H9 (cell line): ENCODE results near the gene AKAP1. TPM values are rescaled to one million over a fixed set of nuclear protein-coding genes. Genes with fewer than 3 reads are reported as not detected.

Experiments used
- DNase-seq: peaks from one replicate; pipeline ENCODE4 v3.0.0-alpha.2; 2017
- H2AFZ ChIP-seq: one replicate; pipeline ENCODE4 v1.6.1; 2013; ENCODE audit warnings: mild to moderate bottlenecking, low read length, control low read depth, moderate library complexity
- H2AK5ac ChIP-seq: 2 replicates; pipeline ENCODE4 v1.6.1; 2013; ENCODE audit warnings: low read length, control low read depth, mixed read lengths; ENCODE audit not compliant: insufficient read length
- H2BK120ac ChIP-seq: one replicate; pipeline ENCODE4 v1.6.1; 2013; ENCODE audit warnings: low read depth, mild to moderate bottlenecking, low read length, control low read depth, inconsistent platforms; ENCODE audit not compliant: poor library complexity, severe bottlenecking
- H2BK12ac ChIP-seq: 2 replicates; pipeline ENCODE4 v1.6.1; 2013; ENCODE audit warnings: low read length, control low read depth, mixed read lengths, low read depth; ENCODE audit not compliant: insufficient read length
- H2BK15ac ChIP-seq: 2 replicates; pipeline ENCODE4 v1.6.1; 2013; ENCODE audit warnings: low read depth, low read length, control low read depth
- H2BK20ac ChIP-seq: one replicate; pipeline ENCODE4 v1.6.1; 2013; ENCODE audit warnings: low read depth, mild to moderate bottlenecking, low read length, control low read depth, inconsistent platforms; ENCODE audit not compliant: poor library complexity, severe bottlenecking
- H2BK5ac ChIP-seq: 2 replicates; pipeline ENCODE4 v1.6.1; 2013; ENCODE audit warnings: low read length, control low read depth, mixed read lengths; ENCODE audit not compliant: insufficient read length
- H3K14ac ChIP-seq: 2 replicates; pipeline ENCODE4 v1.6.1; 2013; ENCODE audit warnings: low read length, control low read depth; ENCODE audit not compliant: insufficient read depth
- H3K18ac ChIP-seq: 2 replicates; pipeline ENCODE4 v1.6.1; 2013; ENCODE audit warnings: low read depth, mild to moderate bottlenecking, mixed read lengths, low read length, control low read depth; ENCODE audit not compliant: insufficient read length
- H3K23ac ChIP-seq: 2 replicates; pipeline ENCODE4 v1.6.1; 2013; ENCODE audit warnings: low read length, control low read depth, mixed read lengths, low read depth; ENCODE audit not compliant: insufficient read length
- H3K23me2 ChIP-seq: 2 replicates; pipeline ENCODE4 v1.6.1; 2013; ENCODE audit warnings: low read depth, mild to moderate bottlenecking, mixed read lengths, low read length, control low read depth; ENCODE audit not compliant: insufficient read length, poor library complexity, severe bottlenecking
- H3K27ac ChIP-seq: 2 replicates; pipeline ENCODE4 v1.5.1; 2013; ENCODE audit warnings: low read length, control low read depth, mixed read lengths, low read depth; ENCODE audit not compliant: insufficient read length
- H3K27me3 ChIP-seq: 2 replicates; pipeline ENCODE4 v1.6.1; 2013; ENCODE audit warnings: low read length, control low read depth, inconsistent platforms; ENCODE audit not compliant: insufficient read depth
- H3K4ac ChIP-seq: 2 replicates; pipeline ENCODE4 v1.6.1; 2013; ENCODE audit warnings: low read depth, mild to moderate bottlenecking, control low read depth, inconsistent platforms, low read length, moderate library complexity
- H3K4me1 ChIP-seq: 2 replicates; pipeline ENCODE4 v1.6.1; 2013; ENCODE audit warnings: low read length, control low read depth, inconsistent platforms; ENCODE audit not compliant: insufficient read depth
- H3K4me2 ChIP-seq: 2 replicates; pipeline ENCODE4 v1.6.1; 2013; ENCODE audit warnings: low read length, control low read depth, mixed read lengths; ENCODE audit not compliant: insufficient read length, insufficient read depth
- H3K56ac ChIP-seq: 2 replicates; pipeline ENCODE4 v1.6.1; 2013; ENCODE audit warnings: low read depth, mild to moderate bottlenecking, mixed read lengths, low read length, control low read depth; ENCODE audit not compliant: insufficient read length
- H3K79me1 ChIP-seq: 2 replicates; pipeline ENCODE4 v1.6.1; 2013; ENCODE audit warnings: low read depth, mild to moderate bottlenecking, moderate library complexity, low read length, control low read depth, inconsistent platforms; ENCODE audit not compliant: insufficient read depth, poor library complexity, severe bottlenecking
- H3K79me2 ChIP-seq: 2 replicates; pipeline ENCODE4 v1.6.1; 2013; ENCODE audit warnings: low read length, control low read depth, inconsistent platforms; ENCODE audit not compliant: insufficient read depth
- H3K9ac ChIP-seq: 2 replicates; pipeline ENCODE4 v1.6.1; 2013; ENCODE audit warnings: low read length, control low read depth, mixed read lengths; ENCODE audit not compliant: insufficient read length; ENCODE audit errors: extremely low read depth
- H3K9me3 ChIP-seq: one replicate; pipeline ENCODE4 v1.6.1; 2013; ENCODE audit warnings: low read depth, low read length, inconsistent platforms; ENCODE audit not compliant: control insufficient read depth
- H3T11ph ChIP-seq: one replicate; pipeline ENCODE4 v1.6.1; 2013; ENCODE audit warnings: mild to moderate bottlenecking, low read length, control low read depth, inconsistent platforms
- H4K20me1 ChIP-seq: one replicate; pipeline ENCODE4 v1.6.1; 2013; ENCODE audit not compliant: control insufficient read depth, insufficient read length, insufficient read depth
- H4K5ac ChIP-seq: 2 replicates; pipeline ENCODE4 v1.6.1; 2013; ENCODE audit warnings: low read depth, mild to moderate bottlenecking, mixed read lengths, low read length, control low read depth; ENCODE audit not compliant: insufficient read length
- H4K8ac ChIP-seq: replicated peaks from 2 replicates; pipeline ENCODE4 v1.6.1; 2013; ENCODE audit warnings: low read length, control low read depth, mixed read lengths, low read depth; ENCODE audit not compliant: insufficient read length
- H4K91ac ChIP-seq: 2 replicates; pipeline ENCODE4 v1.6.1; 2013; ENCODE audit warnings: low read depth, mild to moderate bottlenecking, moderate library complexity, mixed read lengths, low read length, control low read depth; ENCODE audit not compliant: insufficient read length
- H3K27ac Mint-ChIP-seq, 3 experiments: 2 replicates in 2 of 3; 3 replicates in 1 of 3; pipeline ENCODE4 v1.8.0; 2020 to 2021; ENCODE audit warnings: mixed read lengths in 3 of 3, mild to moderate bottlenecking in 1 of 3, moderate library complexity in 1 of 3
- H3K27me3 Mint-ChIP-seq: 2 replicates; pipeline ENCODE4 v1.8.0; 2021; ENCODE audit warnings: low read depth, mild to moderate bottlenecking, moderate library complexity, mixed read lengths
- H3K36me3 Mint-ChIP-seq, 3 experiments: 2 replicates in 2 of 3; 3 replicates in 1 of 3; pipeline ENCODE4 v1.8.0; 2020 to 2021; ENCODE audit warnings: low read depth in 3 of 3, mixed read lengths in 3 of 3; ENCODE audit not compliant: insufficient read depth in 1 of 3
- H3K4me1 Mint-ChIP-seq, 2 experiments: 2 replicates each; pipeline ENCODE4 v1.8.0; 2020; ENCODE audit warnings: mixed read lengths in 2 of 2
- H3K4me3 Mint-ChIP-seq, 2 experiments: 2 replicates in 1 of 2; 3 replicates in 1 of 2; pipeline ENCODE4 v1.8.0; 2020 to 2021; ENCODE audit warnings: mild to moderate bottlenecking in 2 of 2, mixed read lengths in 2 of 2, moderate library complexity in 1 of 2
- H3K9me3 Mint-ChIP-seq, 2 experiments: 2 replicates in 1 of 2; 3 replicates in 1 of 2; pipeline ENCODE4 v1.8.0; 2020; ENCODE audit warnings: mild to moderate bottlenecking in 2 of 2, mixed read lengths in 2 of 2, moderate library complexity in 1 of 2
- CTCF ChIP-seq: fragments of 200-600 bp; sonication (generic); conservative IDR thresholded peaks from 3 replicates; pipeline ENCODE4 v1.8.0; 2021; ENCODE audit warnings: antibody characterized with exemption, mild to moderate bottlenecking
- WGBS: extraction: QIAGEN DNeasy Blood & Tissue Kit; methylation state at CpG from one replicate; pipeline ENCODE4 v1.1.7; 2013; ENCODE audit warnings: missing lambda C conversion rate, low lambda C conversion rate, mixed read lengths; ENCODE audit not compliant: insufficient read length; ENCODE audit errors: extremely low coverage; 5-methylcytosine and 5-hydroxymethylcytosine counted together
- total RNA-seq: library from RNA; stranded (reverse); gene quantifications from 2 replicates; pipeline ENCODE4 v1.2.1, GENCODE V29; 2021

Gene AKAP1
- total RNA-seq, 1 experiment from 2014 or later = 61.2 TPM

GRCh38 chr17:57092779-57093178 lies 7.7 kb downstream of the AKAP1 start:
- no peak overlapping the region; a peak in 1 of 5 replicates for H3K4me3 Mint-ChIP-seq
- peak overlapping the region in 1 of 3 experiments; percentile 6; a peak in 1 of 7 replicates for H3K27ac Mint-ChIP-seq

More at GRCh38 chr17:57092779-57093178, 7.7 kb downstream of the AKAP1 start:
- Histone ChIP-seq H3K23ac (peak overlapping the region; percentile 32), H2BK120ac (no peak overlapping the region), H3K9me3 (no peaks in the 10 kb centered on the region), H4K5ac (no peak overlapping the region), H3K18ac (no peak overlapping the region), H4K8ac (no peak overlapping the region), H2BK12ac (no peak overlapping the region), H2BK15ac (no peak overlapping the region), H3K27me3 (no peaks in the 10 kb centered on the region), H3K14ac (no peak overlapping the region; the same call in 1 of the 2 replicates), H3K9ac (no peak overlapping the region), H3K79me1 (peaks cover 7% of the 10 kb centered on the region), H2BK20ac (no peak overlapping the region), H4K20me1 (peaks cover 4% of the 10 kb centered on the region), H2BK5ac (no peak overlapping the region), H3K23me2 (no peaks in the 10 kb centered on the region), H3T11ph (no peak overlapping the region), H2AFZ (no peak overlapping the region), H3K4ac (no peak overlapping the region), H4K91ac (no peak overlapping the region), H3K56ac (no peak overlapping the region), H3K4me2 (no peak overlapping the region), H3K4me1 (peaks cover 22% of the 10 kb centered on the region), H2AK5ac (no peak overlapping the region), H3K79me2 (peaks cover 64% of the 10 kb centered on the region; the same call in 1 of the 2 replicates), H3K27ac (no peak overlapping the region)
- Mint-ChIP-seq H3K27me3 (peaks cover 1% of the 10 kb centered on the region; the same call in 1 of the 2 replicates), H3K36me3 (peaks cover 3 to 4% (median 3%) of the 10 kb centered on the region in 3 experiments; a peak in 5 of 7 replicates), H3K4me1 (peaks cover 74 to 80% of the 10 kb centered on the region in 2 experiments), H3K9me3 (no peaks in the 10 kb centered on the region)
- no peak for TF ChIP-seq CTCF
- no CpG with 5 or more reads among the region's 8 CpGs for whole genome bisulfite sequencing
- no peak for DNase-seq
